Measurements from ENCODE around the gene DEDD.
"Not testable (repeated sequence)": the region's sequence is repeated elsewhere in the genome, so short reads cannot be mapped to it uniquely, and the experiment has no call there.

DEDD gene

GRCh38 chr1:161121042-161121650 lies 11.3 kb downstream of the DEDD start:
- DNase-seq, result no peak

GRCh38 chr1:161119092-161119903 lies 13.2 kb downstream of the DEDD start:
- peak; percentile 71 for DNase-seq

DNA sequence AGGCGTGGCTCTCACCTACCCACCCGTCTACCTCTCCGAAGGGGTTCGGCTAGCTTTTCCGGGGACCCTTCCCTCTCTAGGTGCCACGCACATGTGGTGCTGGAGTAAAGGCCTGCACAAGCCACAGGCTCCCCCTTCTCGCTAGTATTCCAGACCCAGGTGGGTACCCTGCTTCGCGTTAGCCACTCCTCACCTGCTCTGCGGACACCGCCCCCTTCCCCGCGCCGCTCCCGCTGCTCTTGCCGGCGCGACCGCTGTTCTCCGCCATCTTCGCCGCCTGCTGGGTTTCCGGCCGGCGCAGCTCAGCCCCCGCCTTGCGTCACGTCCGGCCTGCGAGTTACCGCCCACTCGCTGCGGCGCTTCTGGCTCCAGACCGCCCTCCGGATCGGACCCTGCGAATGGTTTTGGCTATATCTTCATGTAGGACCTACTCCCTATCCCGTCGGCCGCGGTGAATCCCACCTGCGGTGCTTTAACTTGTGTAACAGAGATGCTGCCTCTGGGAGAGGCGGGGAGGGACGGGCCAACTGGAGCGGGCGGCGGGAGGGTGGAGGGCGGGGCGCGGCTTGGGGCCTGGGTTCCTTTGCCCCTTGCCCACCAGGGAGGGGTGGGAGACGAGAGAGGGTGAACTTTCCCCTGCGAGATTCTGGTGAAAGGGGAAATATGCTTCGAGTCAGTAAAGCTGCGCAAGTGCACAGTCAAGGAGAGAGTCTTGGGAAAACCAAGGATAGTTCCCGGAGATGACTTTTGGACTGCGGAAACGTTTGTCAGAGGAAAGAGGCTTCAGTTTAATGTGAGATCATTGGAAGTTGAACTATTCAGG lies 14.5 kb downstream of the DEDD start, which contains the start of the genes NIT1 and PFDN2:
TSS of gene NIT1 (plus strand) at position 347 of the 823 bp plus-strand sequence. CDS start at position 419, 72 bp downstream.
TSS of gene PFDN2 (minus strand) at position 279 of the 823 bp plus-strand sequence. CDS start at position 268, 11 bp downstream.
- DNase-seq, result peak; percentile 78

GRCh38 chr1:161115961-161116360 lies 16.5 kb downstream of the DEDD start:
- DNase-seq, result not testable (repeated sequence)

- peak; percentile 96 for DNase-seq
These were observed 17.2 kb downstream of the DEDD start for GRCh38 chr1:161115132-161115711.

- DNase-seq, result peak; percentile 53
These were observed 17.9 kb downstream of the DEDD start for GRCh38 chr1:161114556-161114955.

GRCh38 chr1:161113915-161114314 lies 18.6 kb downstream of the DEDD start:
- DNase-seq, result no peak

GRCh38 chr1:161111527-161111926 lies 20.9 kb downstream of the DEDD start:
- DNase-seq, result no peak

DNA sequence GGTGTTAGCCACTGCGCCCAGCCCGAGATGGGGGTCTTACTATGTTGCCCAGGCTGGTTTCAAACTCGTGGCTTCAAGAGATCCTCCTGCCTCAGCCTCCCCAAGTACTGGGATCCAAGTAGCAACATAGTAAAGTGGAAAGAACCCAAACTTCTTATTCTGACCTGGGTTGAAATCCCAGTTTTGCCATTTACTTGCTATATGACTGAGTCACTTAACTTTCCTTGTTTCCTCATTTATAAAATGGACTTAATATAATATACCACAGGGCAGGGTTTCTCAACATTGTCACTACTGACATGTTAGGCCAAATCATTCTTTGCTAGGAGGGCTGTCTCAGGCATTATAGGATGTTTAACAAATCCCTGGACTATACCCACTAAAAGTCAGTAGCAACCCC lies 21.4 kb downstream of the DEDD start:
- no peak for DNase-seq

DNA sequence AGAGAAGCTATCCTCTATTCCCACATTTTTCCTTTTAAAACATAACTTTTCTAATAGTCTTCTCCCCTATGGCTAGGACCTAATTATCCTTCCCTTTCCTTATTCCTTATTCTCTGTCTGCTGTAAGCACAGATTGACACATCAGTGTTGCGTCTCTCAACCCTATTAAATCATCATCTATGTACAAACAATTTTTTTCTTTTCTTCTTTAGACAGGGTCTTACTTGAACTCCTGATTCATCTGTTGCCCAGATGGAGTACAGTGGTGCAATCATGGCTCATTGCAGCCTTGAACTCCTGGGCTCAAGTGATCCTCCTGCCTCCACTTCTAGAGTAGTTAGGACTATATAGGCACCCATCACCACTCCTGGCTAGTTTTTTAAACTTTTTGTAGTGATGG lies 26.0 kb downstream of the DEDD start:
- DNase-seq, result peak; percentile 13

DNA sequence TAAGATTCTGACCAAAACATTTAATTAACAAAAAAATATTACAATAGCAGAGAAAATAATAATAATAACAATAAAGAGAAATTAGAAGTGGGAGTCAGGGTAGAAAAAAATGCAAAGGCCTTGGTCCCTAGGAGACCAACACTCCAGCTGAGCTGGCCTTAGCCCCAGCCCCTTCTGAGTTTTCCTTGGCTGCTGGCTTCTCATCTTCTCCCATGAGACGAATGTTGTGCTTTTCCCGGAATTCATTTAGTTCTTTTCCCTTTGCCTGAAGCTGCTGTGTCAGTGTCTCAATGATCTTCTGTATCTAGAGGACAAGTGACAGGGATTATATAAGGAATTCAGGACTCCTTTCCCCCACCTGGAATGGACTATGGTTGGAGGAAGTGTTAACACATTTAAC lies 31.9 kb downstream of the DEDD start:
- DNase-seq, result no peak

DNA sequence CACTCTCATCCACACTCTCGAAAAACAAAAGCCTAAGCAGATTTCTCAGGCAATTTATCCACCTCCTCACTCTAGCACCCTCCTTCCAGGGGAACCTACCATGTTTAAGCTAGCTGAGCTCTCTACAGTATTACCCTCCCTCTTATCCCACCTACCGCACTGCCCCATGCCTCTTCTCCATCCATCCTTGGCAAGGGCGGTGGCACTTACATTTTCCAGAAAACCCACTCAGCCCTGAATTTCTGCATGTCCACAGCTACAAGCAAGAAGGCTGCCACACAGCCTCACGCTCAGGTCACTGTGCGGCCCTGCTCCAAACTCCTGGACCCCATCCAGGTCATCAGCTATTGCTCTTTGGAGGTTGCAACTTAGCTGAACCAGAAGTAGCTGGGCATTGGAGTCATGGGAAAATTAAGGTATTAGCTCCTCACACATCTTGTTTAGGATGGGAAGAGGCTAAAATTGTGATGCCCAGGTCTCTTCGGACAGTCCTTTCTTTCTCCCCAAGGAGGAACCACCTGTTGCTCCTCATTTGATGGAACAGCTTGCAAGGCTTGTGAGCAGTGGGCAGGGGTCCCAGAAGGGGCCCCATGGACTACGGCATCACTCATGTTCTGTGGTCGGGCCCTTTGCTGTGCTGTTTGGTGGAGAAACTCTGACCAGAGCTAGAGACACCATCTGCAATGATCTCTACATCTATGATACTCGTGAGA lies 33.2 kb downstream of the DEDD start:
- DNase-seq, result no peak

- peak; percentile 61 for DNase-seq
These were observed 34.0 kb downstream of the DEDD start, which contains the start of gene KLHDC9 for GRCh38 chr1:161098210-161099068. Gene KLHDC9, plus strand, starts transcription at chr1:161098361. Its CDS starts 175 bp downstream, at chr1:161098536.

GRCh38 chr1:161096530-161096929 lies 35.9 kb downstream of the DEDD start:
- peak; percentile 78 for DNase-seq

DNA sequence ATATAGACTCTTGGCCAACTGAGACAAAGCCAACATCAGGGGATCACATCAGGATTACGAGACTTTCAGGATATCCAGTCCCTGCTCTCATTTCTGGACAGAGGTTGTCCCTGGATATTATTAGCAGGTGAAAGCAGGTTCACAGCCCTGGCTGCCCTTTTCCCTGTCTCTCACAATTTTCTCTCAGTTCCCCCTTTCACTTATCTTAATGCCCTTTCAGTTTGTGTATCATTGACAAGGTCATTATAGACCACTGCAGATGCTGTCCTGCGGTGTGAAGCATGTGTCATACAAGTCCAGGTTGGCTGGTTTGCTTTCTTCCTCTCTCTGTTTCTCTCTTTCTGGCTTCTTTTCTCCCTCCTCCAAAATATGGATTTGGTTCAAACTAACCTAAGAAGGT lies 36.5 kb downstream of the DEDD start:
- no peak for DNase-seq

DNA sequence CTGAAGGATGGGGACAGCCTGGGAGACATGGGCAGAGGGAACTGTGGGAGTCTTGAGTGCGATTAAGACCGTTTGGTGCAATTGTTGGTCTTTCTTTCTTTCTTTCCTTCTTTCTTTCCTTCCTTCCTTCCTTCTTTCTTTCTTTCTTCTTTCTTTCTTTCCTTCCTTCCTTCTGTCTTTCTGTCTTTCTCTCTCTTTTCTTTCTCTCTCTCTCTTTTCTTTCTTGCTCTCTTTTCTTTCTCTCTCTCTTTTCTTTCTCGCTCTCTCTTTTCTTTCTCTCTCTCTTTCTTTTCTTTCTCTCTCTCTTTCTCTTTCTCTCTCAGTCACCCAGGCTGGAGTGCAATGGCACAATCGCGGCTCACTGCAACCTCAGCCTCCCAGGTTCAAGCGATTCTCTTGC lies 37.2 kb downstream of the DEDD start:
- no peak for DNase-seq

- DNase-seq, result no peak
These were observed 38.0 kb downstream of the DEDD start for GRCh38 chr1:161094481-161094880.

- peak; percentile 50 for DNase-seq
These were observed 39.8 kb downstream of the DEDD start for GRCh38 chr1:161092621-161093028.

GRCh38 chr1:161091796-161092507 lies 40.5 kb downstream of the DEDD start:
- DNase-seq, result no peak

GRCh38 chr1:161091093-161091492 lies 41.4 kb downstream of the DEDD start:
- DNase-seq, result no peak
